GM23248 (cell line): ENCODE data around the gene MAPK8IP3. TPM values are rescaled to one million over a fixed set of nuclear protein-coding genes. Genes with fewer than 3 reads are reported as not detected.
A peak's percentile ranks its signal among the peaks of the same experiment; 100 is the strongest.

Source experiments
- DNase-seq: peaks from one replicate; pipeline ENCODE4 v3.0.0-alpha.2; 2015
- H2AFZ ChIP-seq: fragments of 200-600 bp; sonication (generic); 2 replicates; pipeline ENCODE4 v1.6.1; 2016; ENCODE audit warnings: antibody characterized with exemption
- H3F3A ChIP-seq: fragments of 200-600 bp; sonication (generic); 2 replicates; pipeline ENCODE4 v1.6.1; 2016; ENCODE audit warnings: mild to moderate bottlenecking, antibody characterized with exemption, mixed run types; ENCODE audit not compliant: insufficient read depth
- H3K27ac ChIP-seq: fragments of 200-600 bp; sonication (generic); 2 replicates; pipeline ENCODE4 v1.5.1; 2016; ENCODE audit warnings: mild to moderate bottlenecking
- H3K27me3 ChIP-seq: fragments of 200-600 bp; sonication (generic); replicated peaks from 2 replicates; pipeline ENCODE4 v1.6.1; 2016; ENCODE audit warnings: mild to moderate bottlenecking; ENCODE audit not compliant: insufficient read depth
- H3K36me3 ChIP-seq: fragments of 200-600 bp; sonication (generic); 2 replicates; pipeline ENCODE4 v1.6.1; 2016; ENCODE audit warnings: low read depth, mild to moderate bottlenecking
- H3K4me1 ChIP-seq: fragments of 200-600 bp; sonication (generic); 2 replicates; pipeline ENCODE4 v1.6.1; 2016; ENCODE audit warnings: mild to moderate bottlenecking; ENCODE audit not compliant: insufficient read depth
- H3K4me2 ChIP-seq: fragments of 200-600 bp; sonication (generic); one replicate; pipeline ENCODE4 v1.6.1; 2016; ENCODE audit warnings: mild to moderate bottlenecking; ENCODE audit not compliant: unreplicated experiment
- H3K4me3 ChIP-seq: fragments of 200-600 bp; sonication (generic); 2 replicates; pipeline ENCODE4 v1.5.1; 2016; ENCODE audit warnings: mild to moderate bottlenecking
- H3K79me2 ChIP-seq: fragments of 200-600 bp; sonication (generic); 2 replicates; pipeline ENCODE4 v1.6.1; 2016; ENCODE audit warnings: mild to moderate bottlenecking; ENCODE audit not compliant: insufficient read depth
- H3K9ac ChIP-seq: fragments of 200-600 bp; sonication (generic); 2 replicates; pipeline ENCODE4 v1.6.1; 2016; ENCODE audit warnings: mild to moderate bottlenecking
- H3K9me2 ChIP-seq: fragments of 200-600 bp; sonication (generic); 2 replicates; pipeline ENCODE4 v1.6.1; 2016; ENCODE audit warnings: mixed run types, mild to moderate bottlenecking, moderate library complexity; ENCODE audit not compliant: insufficient read depth
- H3K9me3 ChIP-seq: fragments of 200-600 bp; sonication (generic); one replicate; pipeline ENCODE4 v1.6.1; 2017; ENCODE audit warnings: low read depth
- H4K20me1 ChIP-seq: fragments of 200-600 bp; sonication (generic); 2 replicates; pipeline ENCODE4 v1.6.0; 2016; ENCODE audit not compliant: insufficient read depth
- EZH2 ChIP-seq: fragments of 200-600 bp; sonication (generic); IDR thresholded peaks from 2 replicates; pipeline ENCODE4 v1.6.1; 2018; ENCODE audit warnings: antibody characterized with exemption, mild to moderate bottlenecking; ENCODE audit not compliant: insufficient read depth, poor library complexity, severe bottlenecking
- EZH2phosphoT487 ChIP-seq: fragments of 200-600 bp; sonication (generic); IDR thresholded peaks from 2 replicates; pipeline ENCODE4 v1.6.1; 2018; ENCODE audit warnings: antibody characterized with exemption, moderate library complexity, mild to moderate bottlenecking, low read depth; ENCODE audit not compliant: insufficient read depth
- WGBS, 2 experiments: methylation state at CpG; one replicate each; pipeline ENCODE4 v1.1.6; 2015 to 2017; ENCODE audit warnings: low lambda C conversion rate in 2 of 2, low coverage in 1 of 2; ENCODE audit errors: missing lambda C conversion rate in 2 of 2; 5-methylcytosine and 5-hydroxymethylcytosine counted together
- in situ Hi-C: fragments of 300-500 bp; cut with MboI; formaldehyde crosslinking; loops from 2 replicates; pipeline ENCODE4 v1.15.0; 2020
- polyA plus RNA-seq: library from polyadenylated mRNA; unstranded; fragments of >200 nt; fragmentation: Nextera tagmentation; extraction: Ambion mirVana; gene quantifications from 2 replicates; pipeline ENCODE4 v1.2.1, GENCODE V29; 2016
- total RNA-seq: library from RNA; depleted of rRNA; stranded (reverse); fragments of >200 nt; shearing (Covaris generic); gene quantifications from 2 replicates; pipeline ENCODE4 v1.2.3, GENCODE V29; 2014

The MAPK8IP3 gene
- total and polyA plus RNA-seq, 2 experiments from 2014 or later: 10.0 to 28.3 TPM

- TF ChIP-seq EZH2phosphoT487: no peak
- H3K9ac ChIP-seq: no peak overlapping the region
- no peaks in the 10 kb centered on the region for H3K27me3 ChIP-seq
- H3K36me3 ChIP-seq: no peaks in the 10 kb centered on the region
- DNase-seq: no peak
- H3K4me3 ChIP-seq: no peak overlapping the region
- 0 out of 2 replicates have a peak, but pooled peaks cover 8% of the 10 kb centered on the region for H3F3A ChIP-seq
- in situ Hi-C loops: no loop called here
- 78 to 82% methylated on average over 24 to 27 of the region's 27 CpGs for WGBS, 2 experiments
- no peaks in the 10 kb centered on the region for H3K9me2 ChIP-seq
- H4K20me1 ChIP-seq: no peaks in the 10 kb centered on the region
- no peaks in the 10 kb centered on the region for H3K4me1 ChIP-seq
- H3K27ac ChIP-seq: no peak overlapping the region
- no peaks in the 10 kb centered on the region for H3K9me3 ChIP-seq
- H2AFZ ChIP-seq: no peak overlapping the region
- no peak overlapping the region for H3K4me2 ChIP-seq
- peaks cover 49% of the 10 kb centered on the region for H3K79me2 ChIP-seq
These were observed 74.0 kb downstream of the MAPK8IP3 start for GRCh38 chr16:1779741-1780676.

GRCh38 chr16:1780677-1781072 lies 74.7 kb downstream of the MAPK8IP3 start:
- peaks cover 49% of the 10 kb centered on the region for H3K79me2 ChIP-seq
- no peak for DNase-seq
- H3K9ac ChIP-seq: peak overlapping the region; percentile 76; the same call in 1 of the 2 replicates
- no peak overlapping the region for H3K4me2 ChIP-seq
- TF ChIP-seq EZH2phosphoT487 (no peak), EZH2 (no peak)
- in situ Hi-C loops: no loop called here
- no peak overlapping the region for H3K27ac ChIP-seq
- no peaks in the 10 kb centered on the region for H3K9me3 ChIP-seq
- 0 out of 2 replicates have a peak overlapping the region, but pooled peaks have one; percentile 83 for H3K4me3 ChIP-seq
- 82 to 87% methylated on average over 6 of the region's 6 CpGs for WGBS, 2 experiments
- H2AFZ ChIP-seq: no peak overlapping the region
- H3K9me2 ChIP-seq: no peaks in the 10 kb centered on the region
- H3K4me1 ChIP-seq: no peaks in the 10 kb centered on the region
- no peaks in the 10 kb centered on the region for H4K20me1 ChIP-seq
- H3K36me3 ChIP-seq: no peaks in the 10 kb centered on the region
- H3K27me3 ChIP-seq: no peaks in the 10 kb centered on the region
- 0 out of 2 replicates have a peak, but pooled peaks cover 8% of the 10 kb centered on the region for H3F3A ChIP-seq

- WGBS, 2 experiments: 71 to 74% methylated on average over 17 to 20 of the region's 20 CpGs
- DNase-seq: no peak
- Histone ChIP-seq H3K9me2 (no peaks in the 10 kb centered on the region), H3K9me3 (no peaks in the 10 kb centered on the region), H3F3A (0 out of 2 replicates have a peak, but pooled peaks cover 8% of the 10 kb centered on the region), H3K27me3 (no peaks in the 10 kb centered on the region), H2AFZ (no peak overlapping the region), H4K20me1 (no peaks in the 10 kb centered on the region), H3K9ac (peak overlapping the region; percentile 76), H3K4me1 (no peaks in the 10 kb centered on the region), H3K36me3 (no peaks in the 10 kb centered on the region), H3K4me3 (peak overlapping the region; percentile 83), H3K79me2 (peaks cover 50% of the 10 kb centered on the region), H3K4me2 (peak overlapping the region; percentile 81), H3K27ac (no peak overlapping the region)
- TF ChIP-seq EZH2phosphoT487 (no peak), EZH2 (no peak)
- in situ Hi-C loops: no loop called here
These were observed 75.3 kb downstream of the MAPK8IP3 start for GRCh38 chr16:1781254-1781653.

- peak overlapping the region; percentile 42; the same call in 1 of the 2 replicates for H2AFZ ChIP-seq
- in situ Hi-C loops: no loop called here
- H4K20me1 ChIP-seq: no peaks in the 10 kb centered on the region
- peak overlapping the region; percentile 83 for H3K4me3 ChIP-seq
- 2% methylated on average over 42 to 53 of the region's 70 CpGs for WGBS, 2 experiments
- peaks cover 52% of the 10 kb centered on the region for H3K79me2 ChIP-seq
- H3K4me2 ChIP-seq: peak overlapping the region; percentile 81
- H3F3A ChIP-seq: 0 out of 2 replicates have a peak, but pooled peaks cover 8% of the 10 kb centered on the region
- H3K9ac ChIP-seq: peak overlapping the region; percentile 76
- H3K27ac ChIP-seq: peak overlapping the region; percentile 34
- TF ChIP-seq EZH2phosphoT487 (no peak), EZH2 (no peak)
- H3K9me3 ChIP-seq: no peaks in the 10 kb centered on the region
- peak; percentile 72 for DNase-seq
- H3K27me3 ChIP-seq: no peaks in the 10 kb centered on the region
- H3K4me1 ChIP-seq: no peaks in the 10 kb centered on the region
- H3K9me2 ChIP-seq: no peaks in the 10 kb centered on the region
- H3K36me3 ChIP-seq: no peaks in the 10 kb centered on the region
These were observed 75.9 kb downstream of the MAPK8IP3 start for GRCh38 chr16:1781758-1782407.
